ENCODE data around the gene ADRA1B.

ADRA1B gene

DNA sequence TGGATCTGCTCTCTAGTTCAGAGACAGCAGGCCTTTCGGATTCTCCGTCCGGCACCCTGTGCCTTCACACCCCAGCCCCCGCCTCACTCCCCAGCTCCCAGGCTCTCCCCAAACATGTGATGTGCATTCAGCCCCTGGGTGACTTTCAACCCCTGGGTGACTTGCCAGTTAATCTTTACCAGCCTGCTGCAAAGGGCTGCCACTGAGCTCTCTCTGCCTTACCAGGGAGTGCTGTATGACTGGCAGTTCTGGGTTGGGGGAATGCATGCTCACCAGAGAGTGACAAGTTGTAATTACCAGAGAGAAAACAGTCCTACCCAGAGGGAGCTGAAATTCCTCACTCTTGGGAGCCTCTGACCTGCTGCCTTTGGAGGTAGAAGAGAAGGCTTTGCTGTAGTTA, 4.9 kb upstream of the ADRA1B start:
- TF ChIP-seq CTCF (IDR thresholded peaks at IDR 0.05; ENCODE audit: insufficient read depth, low read length) (no peak), GABPA (IDR thresholded peaks at IDR 0.05; ENCODE audit: low read depth) (no peak), POLR2AphosphoS5 (IDR thresholded peaks at IDR 0.05; ENCODE audit: low read depth) (no peak), SPI1 (IDR thresholded peaks at IDR 0.05; ENCODE audit: borderline replicate concordance, low read depth) (no peak)
- no peak overlapping the region for H3K27ac ChIP-seq (replicated peaks)
- H3K27me3 ChIP-seq (ENCODE audit: insufficient read depth, poor library complexity, severe bottlenecking) = peaks cover 19% of the 10 kb centered on the region
- no peak overlapping the region for H3K4me3 ChIP-seq (replicated peaks; ENCODE audit: insufficient read depth, low read length)
- DNase-seq (ENCODE audit: low read depth in 1 of 2, low spot score in 1 of 2) = no peak

GRCh38 chr5:159912033-159912800, 4.1 kb upstream of the ADRA1B start:
- H3K27me3 ChIP-seq (ENCODE audit: insufficient read depth, poor library complexity, severe bottlenecking) = peaks cover 26% of the 10 kb centered on the region
- H3K4me3 ChIP-seq (replicated peaks; ENCODE audit: insufficient read depth, low read length) = no peak overlapping the region
- H3K27ac ChIP-seq (replicated peaks) = no peak overlapping the region
- no peak for TF ChIP-seq REST (IDR thresholded peaks at IDR 0.05; ENCODE audit: insufficient replicate concordance, low read depth)
- TF ChIP-seq POLR2AphosphoS5 (IDR thresholded peaks at IDR 0.05; ENCODE audit: low read depth) = no peak
- TF ChIP-seq GABPA (IDR thresholded peaks at IDR 0.05; ENCODE audit: low read depth) = no peak
- TF ChIP-seq CTCF (IDR thresholded peaks at IDR 0.05; ENCODE audit: insufficient read depth, low read length) = no peak
- no peak for TF ChIP-seq SPI1 (IDR thresholded peaks at IDR 0.05; ENCODE audit: borderline replicate concordance, low read depth)
- no peak for DNase-seq (ENCODE audit: low read depth in 1 of 2, low spot score in 1 of 2)

DNA sequence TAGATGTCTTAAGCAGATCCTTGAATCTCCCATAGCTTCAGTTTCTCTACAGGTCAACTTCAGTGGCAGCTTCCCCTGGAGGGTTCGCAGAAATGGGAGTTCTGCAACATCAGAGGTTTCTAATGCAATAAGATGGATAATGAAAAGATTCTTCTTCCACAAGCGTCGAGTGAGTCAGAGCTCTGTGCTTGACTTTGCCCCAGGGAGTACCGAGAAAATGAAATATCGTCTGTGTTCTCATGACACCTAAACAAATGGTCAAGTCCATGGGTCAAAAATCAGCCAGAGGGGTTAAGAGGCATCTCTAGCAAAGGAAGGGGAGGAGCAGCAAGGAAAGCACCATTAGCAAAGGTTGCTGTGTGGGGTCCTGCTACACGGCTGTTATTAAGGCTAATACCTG, 3.2 kb upstream of the ADRA1B start:
- no peak overlapping the region for H3K27ac ChIP-seq (replicated peaks)
- peaks cover 28% of the 10 kb centered on the region for H3K27me3 ChIP-seq (ENCODE audit: insufficient read depth, poor library complexity, severe bottlenecking)
- DNase-seq (ENCODE audit: low read depth in 1 of 2, low spot score in 1 of 2) = no peak

DNA sequence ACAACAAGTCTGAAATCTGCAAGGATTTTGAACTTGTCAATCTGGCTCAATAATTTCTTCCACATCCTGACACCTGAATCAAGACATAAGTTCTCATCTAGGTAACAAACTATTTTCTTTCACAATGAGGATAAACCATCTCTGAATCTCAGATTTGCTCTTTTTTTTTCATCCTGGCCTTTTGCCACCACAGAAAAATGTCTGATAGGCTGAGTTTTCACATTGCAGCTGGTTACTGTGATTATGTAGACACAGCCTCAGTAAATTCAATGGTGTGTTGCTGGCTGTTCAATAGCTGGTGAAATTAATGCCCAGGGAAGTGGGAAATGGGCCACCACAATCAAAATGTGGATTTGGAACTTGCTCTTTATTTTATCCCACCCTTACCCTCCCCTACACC, 2.8 kb upstream of the ADRA1B start:
- DNase-seq (ENCODE audit: low read depth in 1 of 2, low spot score in 1 of 2) = no peak
- no peak overlapping the region for H3K4me3 ChIP-seq (replicated peaks; ENCODE audit: insufficient read depth, low read length)
- peaks cover 30% of the 10 kb centered on the region for H3K27me3 ChIP-seq (ENCODE audit: insufficient read depth, poor library complexity, severe bottlenecking)
- TF ChIP-seq REST (IDR thresholded peaks at IDR 0.05; ENCODE audit: insufficient replicate concordance, low read depth) (no peak), POLR2AphosphoS5 (IDR thresholded peaks at IDR 0.05; ENCODE audit: low read depth) (no peak), GABPA (IDR thresholded peaks at IDR 0.05; ENCODE audit: low read depth) (no peak), SPI1 (IDR thresholded peaks at IDR 0.05; ENCODE audit: borderline replicate concordance, low read depth) (no peak), CTCF (IDR thresholded peaks at IDR 0.05; ENCODE audit: insufficient read depth, low read length) (no peak)
- no peak overlapping the region for H3K27ac ChIP-seq (replicated peaks)

More for the DNA sequence above, 3.2 kb upstream of the ADRA1B start:
- no peak for TF ChIP-seq GABPA (IDR thresholded peaks at IDR 0.05; ENCODE audit: low read depth)
- no peak overlapping the region for H3K4me3 ChIP-seq (replicated peaks; ENCODE audit: insufficient read depth, low read length)

All from HL-60 (cell line).